ENCODE measurements around the gene SDHB.

The SDHB gene

DNA sequence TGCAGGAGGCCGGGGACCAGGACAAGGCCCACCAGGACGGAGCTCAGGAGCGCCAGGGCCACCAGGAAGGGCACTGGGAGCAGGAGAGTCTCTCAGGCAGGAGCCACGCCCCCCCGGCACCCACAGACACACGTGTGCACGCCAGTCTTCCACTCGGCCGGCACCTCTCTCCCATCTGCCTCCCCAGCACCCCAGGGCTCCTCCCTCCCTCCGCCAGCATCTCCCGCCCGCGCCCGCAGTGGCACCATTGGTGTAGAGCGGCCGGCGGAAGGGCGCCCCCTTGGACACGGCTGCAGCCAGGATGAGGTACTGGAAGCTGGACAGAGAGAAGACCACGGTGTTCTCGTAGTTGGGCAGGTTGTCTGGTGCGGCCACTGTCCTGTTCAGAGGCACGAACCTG lies 67.3 kb downstream of the SDHB start:
- no peak overlapping the region for H2AFZ ChIP-seq (ENCODE audit: low read depth, low read length)

GRCh38 chr1:16986113-16986512 lies 67.7 kb downstream of the SDHB start:
- H2BK12ac ChIP-seq (ENCODE audit: low read length in 2 of 2), result no peak overlapping the region
- no peak overlapping the region for H2AFZ ChIP-seq (ENCODE audit: low read depth, low read length)
- no peak overlapping the region for H2BK15ac ChIP-seq (ENCODE audit: low read depth, poor library complexity, severe bottlenecking)
- H3K18ac ChIP-seq (ENCODE audit: low read depth in 1 of 2, low read length in 2 of 2), result no peak overlapping the region
- H3K4me3 ChIP-seq (ENCODE audit: insufficient read depth in 1 of 2, low read depth in 1 of 2, low read length in 2 of 2), result no peak overlapping the region
- no peak overlapping the region for H2BK120ac ChIP-seq (ENCODE audit: low read depth, low read length)
- no peak overlapping the region for H3K27ac ChIP-seq (ENCODE audit: low read length, poor library complexity, severe bottlenecking)
- H2BK5ac ChIP-seq (ENCODE audit: low read depth, low read length, poor library complexity, severe bottlenecking), result no peak overlapping the region
- H4K91ac ChIP-seq (ENCODE audit: low read length), result no peak overlapping the region
- 98% methylated on average over 6 of the region's 19 CpGs for whole genome bisulfite sequencing
- no peak overlapping the region for H3K14ac ChIP-seq (ENCODE audit: low read length in 2 of 2)
- no peaks in the 10 kb centered on the region for H3K9me3 ChIP-seq (ENCODE audit: control insufficient read depth, low read length)
- DNase-seq, result no peak
- no peak overlapping the region for H3K23ac ChIP-seq (ENCODE audit: low read length in 2 of 2)
- H3K4ac ChIP-seq (ENCODE audit: low read depth in 1 of 2, low read length in 2 of 2), result no peak overlapping the region
- H3K4me1 ChIP-seq (ENCODE audit: control insufficient read depth, insufficient read depth, low read depth, low read length), result peaks cover 14% of the 10 kb centered on the region
- H3K36me3 ChIP-seq (ENCODE audit: control insufficient read depth in 1 of 2, insufficient read depth in 2 of 2, low read depth in 1 of 2, low read length in 2 of 2), result peaks cover 9 to 64% of the 10 kb centered on the region in 2 experiments
- H3K9ac ChIP-seq (ENCODE audit: low read length), result no peak overlapping the region
- no peaks in the 10 kb centered on the region for H3K27me3 ChIP-seq (ENCODE audit: control insufficient read depth in 1 of 2, insufficient read depth in 1 of 2, low read length in 2 of 2)
- peaks cover 9% of the 10 kb centered on the region for H3K79me1 ChIP-seq (replicated peaks; ENCODE audit: low read length, poor library complexity, severe bottlenecking)
- H2AK5ac ChIP-seq (ENCODE audit: low read length, severe bottlenecking), result peak overlapping the region; percentile 42
- H4K8ac ChIP-seq (ENCODE audit: low read length), result no peak overlapping the region
- H3K4me2 ChIP-seq (ENCODE audit: low read length, poor library complexity, severe bottlenecking), result no peak overlapping the region

More for the DNA sequence above, 67.3 kb downstream of the SDHB start:
- H3K36me3 ChIP-seq (ENCODE audit: control insufficient read depth in 1 of 2, insufficient read depth in 2 of 2, low read depth in 1 of 2, low read length in 2 of 2), result peaks cover 9 to 69% of the 10 kb centered on the region in 2 experiments
- no peak overlapping the region for H2BK15ac ChIP-seq (ENCODE audit: low read depth, poor library complexity, severe bottlenecking)
- no peak overlapping the region for H2BK12ac ChIP-seq (ENCODE audit: low read length in 2 of 2)
- no peak overlapping the region for H3K23ac ChIP-seq (ENCODE audit: low read length in 2 of 2)
- no peak overlapping the region for H3K4me2 ChIP-seq (ENCODE audit: low read length, poor library complexity, severe bottlenecking)
- H4K8ac ChIP-seq (ENCODE audit: low read length), result no peak overlapping the region
- no peak overlapping the region for H3K14ac ChIP-seq (ENCODE audit: low read length in 2 of 2)
- H2BK5ac ChIP-seq (ENCODE audit: low read depth, low read length, poor library complexity, severe bottlenecking), result no peak overlapping the region
- H3K27ac ChIP-seq (ENCODE audit: low read length, poor library complexity, severe bottlenecking), result no peak overlapping the region
- peaks cover 9% of the 10 kb centered on the region for H3K4me1 ChIP-seq (ENCODE audit: control insufficient read depth, insufficient read depth, low read depth, low read length)
- peaks cover 10% of the 10 kb centered on the region for H3K79me1 ChIP-seq (replicated peaks; ENCODE audit: low read length, poor library complexity, severe bottlenecking)
- no peak overlapping the region for H3K4me3 ChIP-seq (ENCODE audit: insufficient read depth in 1 of 2, low read depth in 1 of 2, low read length in 2 of 2)
- no peak overlapping the region for H3K4ac ChIP-seq (ENCODE audit: low read depth in 1 of 2, low read length in 2 of 2)
- no peak overlapping the region for H4K91ac ChIP-seq (ENCODE audit: low read length)
- 86% methylated on average over 21 of the region's 23 CpGs for WGBS
- no peak overlapping the region for H2AK5ac ChIP-seq (ENCODE audit: low read length, severe bottlenecking)
- H3K27me3 ChIP-seq (ENCODE audit: control insufficient read depth in 1 of 2, insufficient read depth in 1 of 2, low read length in 2 of 2), result no peaks in the 10 kb centered on the region
- H3K9me3 ChIP-seq (ENCODE audit: control insufficient read depth, low read length), result no peaks in the 10 kb centered on the region
- H2BK120ac ChIP-seq (ENCODE audit: low read depth, low read length), result no peak overlapping the region
- DNase-seq, result no peak
- H3K18ac ChIP-seq (ENCODE audit: low read depth in 1 of 2, low read length in 2 of 2), result no peak overlapping the region
- H3K9ac ChIP-seq (ENCODE audit: low read length), result no peak overlapping the region

GRCh38 chr1:16984717-16985116 lies 69.1 kb downstream of the SDHB start:
- peak overlapping the region; percentile 37 for H3K27ac ChIP-seq (ENCODE audit: low read length, poor library complexity, severe bottlenecking)
- H3K27me3 ChIP-seq (ENCODE audit: control insufficient read depth in 1 of 2, insufficient read depth in 1 of 2, low read length in 2 of 2), result no peaks in the 10 kb centered on the region
- H2BK12ac ChIP-seq (ENCODE audit: low read length in 2 of 2), result no peak overlapping the region
- DNase-seq, result peak; percentile 21
- H3K4ac ChIP-seq (ENCODE audit: low read depth in 1 of 2, low read length in 2 of 2), result no peak overlapping the region
- peak overlapping the region in 1 of 2 experiments; percentile 19 for H3K23ac ChIP-seq (ENCODE audit: low read length in 2 of 2)
- H3K9ac ChIP-seq (ENCODE audit: low read length), result peak overlapping the region; percentile 53
- H3K36me3 ChIP-seq (ENCODE audit: control insufficient read depth in 1 of 2, insufficient read depth in 2 of 2, low read depth in 1 of 2, low read length in 2 of 2), result peaks cover 9 to 52% of the 10 kb centered on the region in 2 experiments
- H3K79me1 ChIP-seq (replicated peaks; ENCODE audit: low read length, poor library complexity, severe bottlenecking), result peaks cover 5% of the 10 kb centered on the region
- no peak overlapping the region for H3K18ac ChIP-seq (ENCODE audit: low read depth in 1 of 2, low read length in 2 of 2)
- 58% methylated on average over 7 of the region's 7 CpGs for WGBS
- H3K4me1 ChIP-seq (ENCODE audit: control insufficient read depth, insufficient read depth, low read depth, low read length), result peaks cover 20% of the 10 kb centered on the region
- no peak overlapping the region for H4K8ac ChIP-seq (ENCODE audit: low read length)
- no peak overlapping the region for H2AFZ ChIP-seq (ENCODE audit: low read depth, low read length)
- H4K91ac ChIP-seq (ENCODE audit: low read length), result no peak overlapping the region
- no peak overlapping the region for H3K4me3 ChIP-seq (ENCODE audit: insufficient read depth in 1 of 2, low read depth in 1 of 2, low read length in 2 of 2)
- H3K4me2 ChIP-seq (ENCODE audit: low read length, poor library complexity, severe bottlenecking), result no peak overlapping the region
- no peak overlapping the region for H3K14ac ChIP-seq (ENCODE audit: low read length in 2 of 2)
- H2BK15ac ChIP-seq (ENCODE audit: low read depth, poor library complexity, severe bottlenecking), result no peak overlapping the region
- H2BK5ac ChIP-seq (ENCODE audit: low read depth, low read length, poor library complexity, severe bottlenecking), result no peak overlapping the region
- no peak overlapping the region for H2BK120ac ChIP-seq (ENCODE audit: low read depth, low read length)
- no peaks in the 10 kb centered on the region for H3K9me3 ChIP-seq (ENCODE audit: control insufficient read depth, low read length)
- peak overlapping the region; percentile 31 for H2AK5ac ChIP-seq (ENCODE audit: low read length, severe bottlenecking)

DNA sequence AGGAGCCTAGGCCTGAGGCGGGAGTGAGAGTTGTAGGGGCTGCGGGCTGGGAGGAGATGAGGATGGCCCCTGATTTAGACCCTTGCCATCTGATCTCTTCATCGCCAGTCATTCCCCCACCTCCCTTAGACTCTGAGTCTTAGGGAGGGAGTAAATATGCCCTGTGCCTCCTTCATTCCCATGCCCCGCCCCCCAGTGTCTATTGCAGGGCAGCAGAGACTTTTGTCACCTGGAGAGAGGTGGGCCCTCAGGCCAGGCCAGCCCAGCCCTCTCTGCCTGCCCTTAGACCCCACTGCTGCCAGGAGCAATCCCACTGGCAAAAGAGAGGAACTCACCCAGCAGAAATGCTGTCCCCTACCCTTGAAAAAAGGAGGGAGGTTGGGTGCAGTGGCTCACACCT lies 70.2 kb downstream of the SDHB start:
- no peak overlapping the region for H3K27ac ChIP-seq (ENCODE audit: low read length, poor library complexity, severe bottlenecking)
- H4K8ac ChIP-seq (ENCODE audit: low read length), result no peak overlapping the region
- DNase-seq, result no peak
- H3K36me3 ChIP-seq (ENCODE audit: control insufficient read depth in 1 of 2, insufficient read depth in 2 of 2, low read depth in 1 of 2, low read length in 2 of 2), result peaks cover 9 to 43% of the 10 kb centered on the region in 2 experiments
- peaks cover 2% of the 10 kb centered on the region for H3K79me1 ChIP-seq (replicated peaks; ENCODE audit: low read length, poor library complexity, severe bottlenecking)
- H3K9me3 ChIP-seq (ENCODE audit: control insufficient read depth, low read length), result no peaks in the 10 kb centered on the region
- peaks cover 25% of the 10 kb centered on the region for H3K4me1 ChIP-seq (ENCODE audit: control insufficient read depth, insufficient read depth, low read depth, low read length)
- peak overlapping the region; percentile 14 for H2AK5ac ChIP-seq (ENCODE audit: low read length, severe bottlenecking)
- no peak overlapping the region for H3K4ac ChIP-seq (ENCODE audit: low read depth in 1 of 2, low read length in 2 of 2)
- no peak overlapping the region for H2BK5ac ChIP-seq (ENCODE audit: low read depth, low read length, poor library complexity, severe bottlenecking)
- H2BK15ac ChIP-seq (ENCODE audit: low read depth, poor library complexity, severe bottlenecking), result no peak overlapping the region
- H3K4me3 ChIP-seq (ENCODE audit: insufficient read depth in 1 of 2, low read depth in 1 of 2, low read length in 2 of 2), result no peak overlapping the region
- no peak overlapping the region for H3K14ac ChIP-seq (ENCODE audit: low read length in 2 of 2)
- H3K23ac ChIP-seq (ENCODE audit: low read length in 2 of 2), result no peak overlapping the region
- H2BK120ac ChIP-seq (ENCODE audit: low read depth, low read length), result no peak overlapping the region
- 87% methylated on average over 1 of the region's 4 CpGs for WGBS
- no peak overlapping the region for H2BK12ac ChIP-seq (ENCODE audit: low read length in 2 of 2)
- no peak overlapping the region for H4K91ac ChIP-seq (ENCODE audit: low read length)
- H3K27me3 ChIP-seq (ENCODE audit: control insufficient read depth in 1 of 2, insufficient read depth in 1 of 2, low read length in 2 of 2), result no peaks in the 10 kb centered on the region
- H2AFZ ChIP-seq (ENCODE audit: low read depth, low read length), result no peak overlapping the region
- H3K18ac ChIP-seq (ENCODE audit: low read depth in 1 of 2, low read length in 2 of 2), result no peak overlapping the region
- no peak overlapping the region for H3K4me2 ChIP-seq (ENCODE audit: low read length, poor library complexity, severe bottlenecking)
- H3K9ac ChIP-seq (ENCODE audit: low read length), result peak overlapping the region; percentile 48

All from mesenchymal stem cell (in vitro differentiated cells and primary cell).